OCI-LY3 (cell line): ENCODE data around the gene NEK11.

Experiments used
- CTCF ChIP-seq: fragments of 200-600, 300-600 bp; sonication (generic); IDR thresholded peaks from 2 replicates; pipeline ENCODE4 v1.5.1; 2014; ENCODE audit warnings: antibody characterized with exemption, low read length, low read depth
- EZH2phosphoT487 ChIP-seq: fragments of 200-600 bp; shearing (Covaris generic); IDR thresholded peaks from 2 replicates; pipeline ENCODE4 v1.6.1; 2018; ENCODE audit warnings: antibody characterized with exemption, mixed run types, low read depth

GRCh38 chr3:130979117-130979516 is 47.6 kb upstream of the NEK11 start:
- TF ChIP-seq CTCF (no peak), EZH2phosphoT487 (no peak)
